Endothelial cell of umbilical vein (primary cell): ENCODE results near the gene STEAP4. TPM values are rescaled to one million over a fixed set of nuclear protein-coding genes. Genes with fewer than 3 reads are reported as not detected.

Experiments
- BruUV-seq: library from RNA; stranded (reverse); fragments of 400-500 nt; replicated peaks from 2 replicates; lab custom pipeline; 2021; lab: Mats Ljungman, UMichigan
- CTCF ChIA-PET: fragments of 300-600, 350-600 bp; sonication (Branson Sonifier 250); formaldehyde crosslinking; loops from one replicate; lab custom pipeline; 2021; ENCODE audit warnings: antibody characterized with exemption, inconsistent platforms; lab: Charles Lee
- POLR2A ChIA-PET: fragments of 300-600, 350-600 bp; sonication (Branson Sonifier 250); formaldehyde crosslinking; loops from one replicate; lab custom pipeline; 2021; ENCODE audit warnings: antibody characterized with exemption, inconsistent platforms; lab: Charles Lee
- DNase-seq: peaks from one replicate; pipeline ENCODE4 v3.0.0-alpha.2; 2011; ENCODE audit warnings: low read depth, low spot score
- FAIRE-seq: peaks from 2 replicates; lab custom pipeline; 2011; peaks lifted over from hg19 to GRCh38; lab: Jason Lieb, UNC
- H2AFZ ChIP-seq: 2 replicates; pipeline ENCODE4 v1.6.0; 2012; ENCODE audit warnings: low read depth, low read length, control low read depth, inconsistent platforms
- H3K27ac ChIP-seq: 2 replicates; pipeline ENCODE4 v1.5.1; 2011; ENCODE audit warnings: low read depth, mild to moderate bottlenecking, control low read depth, low read length, moderate library complexity; ENCODE audit not compliant: insufficient read depth
- H3K27me3 ChIP-seq, 2 experiments: 2 replicates each; pipeline versions ENCODE4 v1.6.0 to v1.6.1; 2011; ENCODE audit warnings: low read length in 2 of 2, mixed read lengths in 1 of 2; ENCODE audit not compliant: control insufficient read depth in 2 of 2, insufficient read depth in 2 of 2
- H3K36me3 ChIP-seq, 2 experiments: 2 replicates in 1 of 2; 3 replicates in 1 of 2; pipeline ENCODE4 v1.5.1; 2011; ENCODE audit warnings: low read length in 2 of 2, mild to moderate bottlenecking in 1 of 2, moderate library complexity in 1 of 2; ENCODE audit not compliant: control insufficient read depth in 2 of 2, insufficient read depth in 2 of 2; ENCODE audit errors: extremely low read depth in 1 of 2
- H3K4me1 ChIP-seq: 3 replicates; pipeline ENCODE4 v1.5.1; 2011; ENCODE audit warnings: mild to moderate bottlenecking, low read length; ENCODE audit not compliant: control insufficient read depth, insufficient read depth; ENCODE audit errors: extremely low read depth
- H3K4me2 ChIP-seq: 2 replicates; pipeline ENCODE4 v1.6.1; 2011; ENCODE audit warnings: low read length, control low read depth, mixed read lengths; ENCODE audit not compliant: insufficient read depth
- H3K4me3 ChIP-seq, 3 experiments: fragments of 200-600 bp in 1 of 3; sonication (generic), shearing (Covaris generic) in 1 of 3; replicated peaks in 1 of 3; 2 replicates each; pipeline ENCODE4 v1.5.1; 2011 to 2016; ENCODE audit warnings: control low read depth in 3 of 3, low read length in 3 of 3, mild to moderate bottlenecking in 2 of 3, inconsistent platforms in 1 of 3, low read depth in 1 of 3, moderate library complexity in 1 of 3; ENCODE audit not compliant: insufficient read depth in 1 of 3
- H3K79me2 ChIP-seq: 2 replicates; pipeline ENCODE4 v1.6.0; 2012; ENCODE audit warnings: low read length, inconsistent platforms; ENCODE audit not compliant: control insufficient read depth, insufficient read depth
- H3K9ac ChIP-seq: replicated peaks from 2 replicates; pipeline ENCODE3; 2011; ENCODE audit warnings: low read length, control low read depth; ENCODE audit not compliant: insufficient read depth; ENCODE audit errors: extremely low read depth
- H3K9me1 ChIP-seq: replicated peaks from 3 replicates; pipeline ENCODE4 v1.6.0; 2011; ENCODE audit warnings: mild to moderate bottlenecking, low read length; ENCODE audit not compliant: control insufficient read depth, insufficient read depth; ENCODE audit errors: extremely low read depth
- H3K9me3 ChIP-seq: replicated peaks from 2 replicates; pipeline ENCODE4 v1.5.1; 2012; ENCODE audit warnings: low read length, inconsistent platforms; ENCODE audit not compliant: control insufficient read depth, insufficient read depth
- H4K20me1 ChIP-seq: replicated peaks from 2 replicates; pipeline ENCODE3; 2011; ENCODE audit warnings: mild to moderate bottlenecking, low read length; ENCODE audit not compliant: control insufficient read depth, insufficient read depth; ENCODE audit errors: extremely low read depth
- EZH2 ChIP-seq: IDR thresholded peaks from 2 replicates; pipeline ENCODE4 v1.6.1; 2012; ENCODE audit warnings: borderline replicate concordance, low read depth, mild to moderate bottlenecking, moderate library complexity, low read length, inconsistent platforms; ENCODE audit not compliant: severe bottlenecking
- JUN ChIP-seq: IDR thresholded peaks from 2 replicates; pipeline ENCODE4 v1.6.1; 2011; ENCODE audit warnings: borderline replicate concordance, low read depth; ENCODE audit not compliant: insufficient read length, insufficient read depth
- POLR2AphosphoS5 ChIP-seq: IDR thresholded peaks from 2 replicates; pipeline ENCODE4 v1.6.1; 2012; ENCODE audit warnings: low read depth, mild to moderate bottlenecking, control low read depth, low read length, moderate library complexity; ENCODE audit not compliant: insufficient read depth
- dilution Hi-C: fragments of 300-500 bp; cut with MboI; formaldehyde crosslinking; loops from one replicate; pipeline ENCODE4 v1.15.0; 2019; ENCODE audit warnings: low sequenced_read_pairs; ENCODE audit not compliant: extremely low pct_ligation_motif_present
- intact Hi-C: fragments of 100-400 bp; cut with micrococcal nuclease; formaldehyde crosslinking; loops from one replicate; pipeline ENCODE4 v1.10.0; 2022
- polyA plus RNA-seq, 4 experiments: library from polyadenylated mRNA; depleted of rRNA in 3 of 4; stranded (reverse) in 3 of 4; unstranded in 1 of 4; fragments of >200 nt; gene quantifications; 2 replicates each; pipeline versions ENCODE4 v1.2.1 to v1.2.3, GENCODE V29; 2011 to 2012; ENCODE audit warnings: missing spikeins in 1 of 4
- total RNA-seq: library from RNA; stranded (reverse); gene quantifications from 2 replicates; pipeline ENCODE4 v1.2.3, GENCODE V29; 2021
- TF ChIP-seq, protein P1 (sequence below), 2 donors: IDR thresholded peaks; 1 replicate in 1 of 2; 2 replicates in 1 of 2; pipeline ENCODE4 v1.5.1; 2011; ENCODE audit warnings: low read length in 2 of 2, mild to moderate bottlenecking in 2 of 2, moderate library complexity in 2 of 2, control low read depth in 1 of 2, inconsistent platforms in 1 of 2, low read depth in 1 of 2; ENCODE audit not compliant: insufficient read depth in 1 of 2; ENCODE audit errors: extremely low read depth in 1 of 2

Gene STEAP4
- total and polyA plus RNA-seq, 2 donors (not counting 3 experiments of a cell fraction or from before 2014, with no cell fraction given), result not detected

DNA sequence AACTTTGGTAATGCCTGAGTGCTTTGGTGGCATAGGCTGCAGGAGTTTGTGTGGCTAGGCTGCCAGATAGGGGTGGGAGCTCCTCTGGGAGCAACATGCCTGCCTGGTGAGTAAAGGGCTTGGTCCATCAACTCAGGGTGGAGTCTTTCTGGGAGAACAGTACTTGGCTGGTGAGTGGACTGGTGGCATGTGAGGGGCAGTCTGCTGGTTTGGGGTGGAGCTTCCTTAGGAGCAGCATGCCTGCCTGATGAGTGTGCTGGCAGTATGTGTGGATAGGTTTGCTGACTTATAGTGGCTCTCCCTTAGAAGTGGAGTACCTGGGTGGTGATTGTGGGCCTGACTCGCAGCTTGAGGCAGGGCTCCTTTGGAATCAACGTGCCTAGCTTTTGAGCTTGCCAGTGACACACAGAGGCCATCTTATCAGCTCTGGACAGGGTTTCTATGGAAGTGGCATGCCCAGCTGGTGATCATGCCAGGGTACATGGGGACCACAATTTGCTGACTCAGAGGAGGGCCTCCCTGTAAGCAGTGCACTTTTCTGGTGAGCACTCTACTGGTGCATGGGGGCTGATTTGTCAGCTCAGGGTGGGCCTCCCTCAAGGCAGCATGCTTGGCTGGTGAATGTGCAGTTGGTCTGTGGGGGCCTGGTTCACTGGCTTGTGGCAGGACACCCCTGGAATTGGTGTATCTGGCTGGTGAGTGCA, 51.8 kb downstream of the STEAP4 start:
- Histone ChIP-seq H3K27me3 (no peaks in the 10 kb centered on the region), H3K4me2 (no peak overlapping the region), H3K27ac (no peak overlapping the region), H3K36me3 (no peaks in the 10 kb centered on the region), H3K9ac (no peak overlapping the region), H3K4me3 (no peak overlapping the region), H3K4me1 (no peaks in the 10 kb centered on the region), H2AFZ (no peak overlapping the region), H3K9me3 (no peaks in the 10 kb centered on the region), H4K20me1 (no peaks in the 10 kb centered on the region), H3K9me1 (no peaks in the 10 kb centered on the region), H3K79me2 (no peaks in the 10 kb centered on the region)
- FAIRE-seq (no peak), DNase-seq (no peak)
- ChIA-PET CTCF (interaction anchor here (0.8 to 1.3 kb wide), 2 partner anchors 84 to 90 kb away, joined by 3 read pairs; no protein-coding TSS in a partner anchor), POLR2A (no interaction called here)
- TF ChIP-seq EZH2, result no peak
- TF ChIP-seq, protein P1, sequence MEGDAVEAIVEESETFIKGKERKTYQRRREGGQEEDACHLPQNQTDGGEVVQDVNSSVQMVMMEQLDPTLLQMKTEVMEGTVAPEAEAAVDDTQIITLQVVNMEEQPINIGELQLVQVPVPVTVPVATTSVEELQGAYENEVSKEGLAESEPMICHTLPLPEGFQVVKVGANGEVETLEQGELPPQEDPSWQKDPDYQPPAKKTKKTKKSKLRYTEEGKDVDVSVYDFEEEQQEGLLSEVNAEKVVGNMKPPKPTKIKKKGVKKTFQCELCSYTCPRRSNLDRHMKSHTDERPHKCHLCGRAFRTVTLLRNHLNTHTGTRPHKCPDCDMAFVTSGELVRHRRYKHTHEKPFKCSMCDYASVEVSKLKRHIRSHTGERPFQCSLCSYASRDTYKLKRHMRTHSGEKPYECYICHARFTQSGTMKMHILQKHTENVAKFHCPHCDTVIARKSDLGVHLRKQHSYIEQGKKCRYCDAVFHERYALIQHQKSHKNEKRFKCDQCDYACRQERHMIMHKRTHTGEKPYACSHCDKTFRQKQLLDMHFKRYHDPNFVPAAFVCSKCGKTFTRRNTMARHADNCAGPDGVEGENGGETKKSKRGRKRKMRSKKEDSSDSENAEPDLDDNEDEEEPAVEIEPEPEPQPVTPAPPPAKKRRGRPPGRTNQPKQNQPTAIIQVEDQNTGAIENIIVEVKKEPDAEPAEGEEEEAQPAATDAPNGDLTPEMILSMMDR (IDR thresholded peaks at IDR 0.05; ENCODE audit: extremely low read depth in 1 of 2, insufficient read depth in 1 of 2, low read depth in 1 of 2, low read length in 2 of 2), result no peak
- no peak for TF ChIP-seq JUN
- intact Hi-C loops, result no loop called here
- no TSS peak for BruUV-seq
- dilution Hi-C loops, result no loop called here

DNA sequence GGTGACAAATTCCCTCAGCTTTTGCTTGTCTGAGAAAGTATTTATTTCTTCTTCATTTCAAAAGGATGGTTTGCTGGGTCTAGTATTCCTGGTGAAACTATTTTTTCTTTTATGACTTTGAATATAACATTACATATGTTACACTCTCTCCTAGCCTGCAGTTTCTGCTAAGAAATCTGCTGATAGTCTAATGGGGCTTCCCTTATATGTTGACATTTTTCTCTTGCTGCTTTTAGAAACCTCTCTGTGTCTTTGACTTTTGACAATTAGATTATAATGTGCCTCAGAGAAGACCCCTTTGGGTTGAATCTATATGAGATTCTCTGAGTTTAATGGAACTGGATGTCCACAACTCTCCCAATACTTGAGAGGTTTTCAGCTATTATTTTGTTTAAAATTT, 53.1 kb downstream of the STEAP4 start:
- Histone ChIP-seq H3K9me1 (no peaks in the 10 kb centered on the region), H2AFZ (no peak overlapping the region), H3K79me2 (no peaks in the 10 kb centered on the region), H4K20me1 (no peaks in the 10 kb centered on the region), H3K4me3 (no peak overlapping the region), H3K9ac (no peak overlapping the region), H3K27ac (no peak overlapping the region), H3K4me2 (no peak overlapping the region), H3K36me3 (no peaks in the 10 kb centered on the region), H3K9me3 (no peaks in the 10 kb centered on the region), H3K4me1 (no peaks in the 10 kb centered on the region), H3K27me3 (no peaks in the 10 kb centered on the region)
- intact Hi-C loops, result no loop called here
- ChIA-PET POLR2A (no interaction called here), CTCF (interaction anchor here (0.8 to 1.3 kb wide), 3 partner anchors 10 to 91 kb away, joined by 3 to 4 read pairs (median 3); no protein-coding TSS in a partner anchor)
- dilution Hi-C loops, result no loop called here
- no peak for FAIRE-seq
- no peak for DNase-seq
- TF ChIP-seq POLR2AphosphoS5, result no peak
- TF ChIP-seq, protein P1 (IDR thresholded peaks at IDR 0.05; ENCODE audit: extremely low read depth in 1 of 2, insufficient read depth in 1 of 2, low read depth in 1 of 2, low read length in 2 of 2), result no peak
- BruUV-seq, result no TSS peak
